K562 (cell line): ENCODE measurements around the gene RTF1. TPM values are rescaled to one million over a fixed set of nuclear protein-coding genes. Genes with fewer than 3 reads are reported as not detected.
A peak's percentile ranks its signal among the peaks of the same experiment; 100 is the strongest.

Experiments used
- ARID3A ChIP-seq: IDR thresholded peaks from 2 replicates; pipeline ENCODE4 v1.6.1; 2012; ENCODE audit warnings: low read depth, low read length, improper control_type of control experiment, borderline replicate concordance
- BRF2 ChIP-seq: IDR thresholded peaks from 3 replicates; pipeline ENCODE4 v1.6.1; 2011; ENCODE audit warnings: borderline replicate concordance, mild to moderate bottlenecking; ENCODE audit not compliant: insufficient read length, insufficient read depth
- ELF1 ChIP-seq: fragments of 200-800 bp; sonication (Bioruptor generic); IDR thresholded peaks from 2 replicates; pipeline ENCODE4 v1.6.1; 2016; ENCODE audit warnings: missing genetic modification characterization, missing compliant biosample characterization
- FOXA3 ChIP-seq, 2 experiments: fragments of 450-650 bp in 1 of 2; sonication (generic) in 1 of 2; formaldehyde crosslinking; IDR thresholded peaks in 1 of 2; conservative IDR thresholded peaks in 1 of 2; 2 replicates each; pipeline versions ENCODE4 v1.4.0 to v1.8.0; 2020 to 2022; ENCODE audit warnings: mild to moderate bottlenecking in 2 of 2, missing genetic modification reagents in 1 of 2
- FOXO4 ChIP-seq: fragments of 450-650 bp; formaldehyde crosslinking; IDR thresholded peaks from 2 replicates; pipeline ENCODE4 v1.4.0; 2020; ENCODE audit warnings: mild to moderate bottlenecking, moderate library complexity
- ILF3 ChIP-seq: fragments of 450-650 bp; IDR thresholded peaks from 2 replicates; pipeline ENCODE4 v1.6.1; 2018; ENCODE audit warnings: antibody characterized with exemption, mild to moderate bottlenecking, moderate library complexity, borderline replicate concordance
- KLF6 ChIP-seq: fragments of 250-450 bp; sonication (Bioruptor Pico); IDR thresholded peaks from 2 replicates; pipeline ENCODE4 v1.4.0; 2020; ENCODE audit warnings: mild to moderate bottlenecking, moderate library complexity, borderline replicate concordance
- NCOR1 ChIP-seq: fragments of 450-650 bp; IDR thresholded peaks from 2 replicates; pipeline ENCODE4 v1.6.1; 2016; ENCODE audit warnings: mild to moderate bottlenecking, moderate library complexity
- NR1H2 ChIP-seq: sonication (generic); formaldehyde crosslinking; IDR thresholded peaks from 2 replicates; pipeline ENCODE4 v1.4.0; 2020; ENCODE audit warnings: mild to moderate bottlenecking, missing genetic modification reagents
- NR2C1 ChIP-seq, 2 experiments: fragments of 450-650 bp; IDR thresholded peaks; 2 replicates each; pipeline ENCODE4 v1.6.1; 2017; ENCODE audit warnings: mild to moderate bottlenecking in 2 of 2, antibody characterized with exemption in 1 of 2, inconsistent platforms in 1 of 2, missing compliant biosample characterization in 1 of 2, missing genetic modification characterization in 1 of 2
- NR4A1 ChIP-seq, 2 experiments: fragments of 250-450 bp in 1 of 2; fragments of 450-650 bp in 1 of 2; sonication (Bioruptor Pico) in 1 of 2; IDR thresholded peaks; 2 replicates each; pipeline versions ENCODE4 v1.4.0 to v1.6.1; 2016 to 2020; ENCODE audit warnings: mild to moderate bottlenecking in 2 of 2, missing compliant biosample characterization in 1 of 2, missing genetic modification characterization in 1 of 2, moderate library complexity in 1 of 2
- PPARD ChIP-seq: fragments of 250-450 bp; sonication (Bioruptor Pico); IDR thresholded peaks from 2 replicates; pipeline ENCODE4 v1.8.0; 2022; ENCODE audit warnings: inconsistent platforms, mild to moderate bottlenecking, moderate library complexity
- PRPF4 ChIP-seq: fragments of 200-400 bp; formaldehyde crosslinking; IDR thresholded peaks from one replicate; pipeline ENCODE4 v1.6.1; 2017; ENCODE audit warnings: low read length, low read depth, mild to moderate bottlenecking; ENCODE audit not compliant: insufficient read depth, poor library complexity, severe bottlenecking
- RCOR1 ChIP-seq, 2 experiments: IDR thresholded peaks; 2 replicates each; pipeline ENCODE4 v1.6.1; 2012; ENCODE audit warnings: low read depth in 2 of 2, low read length in 2 of 2, borderline replicate concordance in 1 of 2, improper control_type of control experiment in 1 of 2
- SRSF1 ChIP-seq: fragments of 200-400 bp; formaldehyde crosslinking; IDR thresholded peaks from 2 replicates; pipeline ENCODE4 v1.6.1; 2017; ENCODE audit warnings: mild to moderate bottlenecking, low read depth, low read length, moderate library complexity
- U2AF1 ChIP-seq: fragments of 200-400 bp; formaldehyde crosslinking; optimal IDR thresholded peaks from 2 replicates; pipeline ENCODE3; 2017; ENCODE audit warnings: mild to moderate bottlenecking, low read depth, low read length, moderate library complexity
- ZEB2 ChIP-seq: fragments of 450-650 bp; IDR thresholded peaks from 2 replicates; pipeline ENCODE4 v1.6.1; 2016
- ZFPM2 ChIP-seq: fragments of 250-450 bp; sonication (Bioruptor Pico); IDR thresholded peaks from 2 replicates; pipeline ENCODE4 v1.5.1; 2022; ENCODE audit warnings: mild to moderate bottlenecking
- ZNF511 ChIP-seq: sonication (generic); formaldehyde crosslinking; IDR thresholded peaks from 2 replicates; pipeline ENCODE4 v1.8.0; 2022; ENCODE audit warnings: mild to moderate bottlenecking, missing genetic modification reagents
- polyA plus RNA-seq, 8 experiments: library from polyadenylated mRNA; depleted of rRNA in 4 of 8; stranded (reverse) in 5 of 8; unstranded in 3 of 8; fragments of >200 nt; fragmentation: Nextera tagmentation in 2 of 8; fragmentation: Illumina TruSeq in 1 of 8; extraction: Ambion mirVana in 2 of 8; extraction: Trizol in 1 of 8; gene quantifications; 2 replicates each; pipeline versions ENCODE4 v1.2.1 to v1.2.3, GENCODE V29; 2011 to 2014; ENCODE audit warnings: inconsistent platforms in 1 of 8, missing spikeins in 1 of 8
- total RNA-seq, 7 experiments: library from RNA; depleted of rRNA in 6 of 7; stranded (reverse); fragments of >200 nt in 6 of 7; fragmentation: Illumina TruSeq in 2 of 7; extraction: Trizol in 2 of 7; gene quantifications; 2 replicates each; pipeline versions ENCODE4 v1.2.1 to v1.2.3, GENCODE V29; 2011 to 2021; ENCODE audit warnings: low replicate concordance in 1 of 7
- TF ChIP-seq, protein P1 (sequence below): fragments of 450-650 bp; IDR thresholded peaks from 2 replicates; pipeline ENCODE4 v1.7.0; 2016; ENCODE audit warnings: borderline replicate concordance

Gene RTF1
- total and polyA plus RNA-seq, 9 of the 15 experiments (the other 6 are each of a cell fraction or from before 2014, with no cell fraction given), result 7.6 to 69.5 (median 31.5) TPM

DNA sequence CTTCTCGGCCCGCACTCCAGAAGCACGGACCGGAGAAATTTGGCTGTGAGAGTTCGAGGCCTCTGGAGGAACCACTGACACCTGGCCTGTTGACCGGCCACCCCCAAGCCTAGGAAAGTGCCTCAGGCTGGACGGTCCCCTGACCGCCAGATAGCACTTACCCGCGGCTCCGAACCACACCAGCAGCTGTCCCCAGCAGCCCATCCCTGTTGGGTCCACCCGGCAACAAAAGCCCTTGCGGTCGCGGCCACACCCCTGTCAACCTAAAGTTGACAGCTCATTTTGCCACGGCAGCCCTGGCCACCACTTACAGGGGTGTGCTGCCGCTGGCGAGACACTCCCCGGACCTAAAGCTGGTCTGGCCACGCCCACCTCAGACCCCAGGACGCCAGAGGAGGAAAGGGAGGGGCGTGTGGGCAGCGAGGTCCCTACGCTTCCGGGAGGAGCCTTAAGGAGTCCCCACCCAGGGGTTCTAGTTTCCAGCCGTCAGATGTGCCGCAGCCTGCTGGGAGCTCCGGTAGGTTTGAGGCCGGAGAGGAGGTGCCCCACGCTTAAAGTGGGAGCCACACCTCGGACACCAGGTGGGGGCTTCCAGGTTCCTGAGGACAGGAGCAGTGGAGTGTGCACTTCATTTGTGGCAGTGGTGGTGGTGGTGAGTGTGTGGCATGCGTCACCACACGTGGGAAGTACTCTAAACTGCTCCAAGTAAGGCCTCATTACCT is 96.8 kb downstream of the RTF1 start, which contains the start of gene LTK (continued):
- no peak for TF ChIP-seq ARID3A
- no peak for TF ChIP-seq U2AF1
- TF ChIP-seq KLF6 (CRISPR knock-in tag), result no peak
- TF ChIP-seq SRSF1, result no peak
- TF ChIP-seq, protein P1, sequence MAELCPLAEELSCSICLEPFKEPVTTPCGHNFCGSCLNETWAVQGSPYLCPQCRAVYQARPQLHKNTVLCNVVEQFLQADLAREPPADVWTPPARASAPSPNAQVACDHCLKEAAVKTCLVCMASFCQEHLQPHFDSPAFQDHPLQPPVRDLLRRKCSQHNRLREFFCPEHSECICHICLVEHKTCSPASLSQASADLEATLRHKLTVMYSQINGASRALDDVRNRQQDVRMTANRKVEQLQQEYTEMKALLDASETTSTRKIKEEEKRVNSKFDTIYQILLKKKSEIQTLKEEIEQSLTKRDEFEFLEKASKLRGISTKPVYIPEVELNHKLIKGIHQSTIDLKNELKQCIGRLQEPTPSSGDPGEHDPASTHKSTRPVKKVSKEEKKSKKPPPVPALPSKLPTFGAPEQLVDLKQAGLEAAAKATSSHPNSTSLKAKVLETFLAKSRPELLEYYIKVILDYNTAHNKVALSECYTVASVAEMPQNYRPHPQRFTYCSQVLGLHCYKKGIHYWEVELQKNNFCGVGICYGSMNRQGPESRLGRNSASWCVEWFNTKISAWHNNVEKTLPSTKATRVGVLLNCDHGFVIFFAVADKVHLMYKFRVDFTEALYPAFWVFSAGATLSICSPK, result no peak
- TF ChIP-seq ZEB2, result no peak
- peak; percentile 36; the same call in 1 of the 2 replicates for TF ChIP-seq ZNF511 (CRISPR knock-in tag)
- no peak for TF ChIP-seq FOXO4 (CRISPR knock-in tag)
- no peak for TF ChIP-seq PRPF4
- TF ChIP-seq BRF2, result no peak
- TF ChIP-seq RCOR1 (IDR thresholded peaks at IDR 0.05; ENCODE audit: borderline replicate concordance in 1 of 2, low read depth in 2 of 2, low read length in 2 of 2), result peak in 1 of 2 experiments; percentile 58; a peak in 1 of 4 replicates
- TF ChIP-seq ELF1, result peak; percentile 45; the same call in 1 of the 2 replicates
- no peak for TF ChIP-seq FOXA3 (CRISPR knock-in tag; conservative IDR thresholded peaks at IDR 0.05 in 1 of 2, IDR thresholded peaks at IDR 0.05 in 1 of 2)
- TF ChIP-seq NR4A1 (CRISPR knock-in tag; IDR thresholded peaks at IDR 0.05), result no peak
- TF ChIP-seq NR4A1 (tag; IDR thresholded peaks at IDR 0.05), result no peak
- no peak for TF ChIP-seq NCOR1
- no peak for TF ChIP-seq NR1H2 (CRISPR knock-in tag)
- no peak for TF ChIP-seq NR2C1 (IDR thresholded peaks at IDR 0.05)
- no peak for TF ChIP-seq NR2C1 (tag; IDR thresholded peaks at IDR 0.05)
- TF ChIP-seq ZFPM2, result no peak
- no peak for TF ChIP-seq ILF3
- TF ChIP-seq PPARD (CRISPR knock-in tag), result no peak
